ENCODE data around the gene CCDC91. TPM values are rescaled to one million over a fixed set of nuclear protein-coding genes. Genes with fewer than 3 reads are reported as not detected.

Gene CCDC91
- total and polyA plus RNA-seq, 2 donors from 2014 or later, result 17.5 to 35.7 TPM

DNA sequence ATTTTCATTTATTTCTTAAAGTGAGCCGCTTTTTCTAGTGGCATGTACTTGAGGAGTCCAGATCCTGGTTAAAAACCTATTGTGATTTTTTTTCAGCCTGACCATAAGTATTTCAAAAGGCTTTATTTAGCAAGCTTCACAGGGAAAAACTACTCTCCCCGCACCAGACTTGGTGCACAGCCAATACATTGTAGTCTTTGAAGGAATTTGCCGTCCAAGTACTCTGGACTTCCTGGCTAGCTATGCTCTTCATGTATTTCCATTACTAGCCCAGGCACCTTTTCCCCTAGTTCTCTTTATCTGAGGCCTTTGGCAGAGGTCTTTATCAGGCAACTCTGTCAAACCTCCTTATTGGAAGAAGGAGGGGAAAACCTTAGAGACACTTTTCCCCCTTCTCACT is 234.7 kb downstream of the CCDC91 start:
- Histone ChIP-seq H3K4me1 (ENCODE audit: control insufficient read depth in 2 of 3, insufficient read depth in 2 of 3, low read depth in 1 of 3, low read length in 3 of 3) (peaks cover 0 to 5% (median 0%) of the 10 kb centered on the region in 3 donors), H3K36me3 (ENCODE audit: control insufficient read depth in 2 of 3, insufficient read depth in 3 of 3, low read length in 3 of 3) (no peaks in the 10 kb centered on the region), H3K27ac (ENCODE audit: low read depth in 2 of 2, low read length in 2 of 2) (peak overlapping the region; percentile 73 to 86), H3K9ac (ENCODE audit: low read length in 3 of 3) (peak overlapping the region in 1 of 3 donors; percentile 38), H3K9me3 (ENCODE audit: control insufficient read depth in 2 of 3, insufficient read depth in 1 of 3, low read length in 3 of 3) (no peaks in the 10 kb centered on the region), H3K4me3 (ENCODE audit: low read length in 3 of 3) (peak overlapping the region in 2 of 3 donors; percentile 17 to 28), H3K27me3 (ENCODE audit: control insufficient read depth, insufficient read depth, low read length) (no peaks in the 10 kb centered on the region)
- intact Hi-C loops (cut with DNase I), result no loop called here
- FAIRE-seq, result no peak
- peak in 3 of 5 donors; percentile 25 to 87 (median 64) for DNase-seq
- TF ChIP-seq, protein P1, sequence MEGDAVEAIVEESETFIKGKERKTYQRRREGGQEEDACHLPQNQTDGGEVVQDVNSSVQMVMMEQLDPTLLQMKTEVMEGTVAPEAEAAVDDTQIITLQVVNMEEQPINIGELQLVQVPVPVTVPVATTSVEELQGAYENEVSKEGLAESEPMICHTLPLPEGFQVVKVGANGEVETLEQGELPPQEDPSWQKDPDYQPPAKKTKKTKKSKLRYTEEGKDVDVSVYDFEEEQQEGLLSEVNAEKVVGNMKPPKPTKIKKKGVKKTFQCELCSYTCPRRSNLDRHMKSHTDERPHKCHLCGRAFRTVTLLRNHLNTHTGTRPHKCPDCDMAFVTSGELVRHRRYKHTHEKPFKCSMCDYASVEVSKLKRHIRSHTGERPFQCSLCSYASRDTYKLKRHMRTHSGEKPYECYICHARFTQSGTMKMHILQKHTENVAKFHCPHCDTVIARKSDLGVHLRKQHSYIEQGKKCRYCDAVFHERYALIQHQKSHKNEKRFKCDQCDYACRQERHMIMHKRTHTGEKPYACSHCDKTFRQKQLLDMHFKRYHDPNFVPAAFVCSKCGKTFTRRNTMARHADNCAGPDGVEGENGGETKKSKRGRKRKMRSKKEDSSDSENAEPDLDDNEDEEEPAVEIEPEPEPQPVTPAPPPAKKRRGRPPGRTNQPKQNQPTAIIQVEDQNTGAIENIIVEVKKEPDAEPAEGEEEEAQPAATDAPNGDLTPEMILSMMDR (IDR thresholded peaks at IDR 0.05; ENCODE audit: borderline replicate concordance, extremely low read depth, insufficient read depth), result no peak

DNA sequence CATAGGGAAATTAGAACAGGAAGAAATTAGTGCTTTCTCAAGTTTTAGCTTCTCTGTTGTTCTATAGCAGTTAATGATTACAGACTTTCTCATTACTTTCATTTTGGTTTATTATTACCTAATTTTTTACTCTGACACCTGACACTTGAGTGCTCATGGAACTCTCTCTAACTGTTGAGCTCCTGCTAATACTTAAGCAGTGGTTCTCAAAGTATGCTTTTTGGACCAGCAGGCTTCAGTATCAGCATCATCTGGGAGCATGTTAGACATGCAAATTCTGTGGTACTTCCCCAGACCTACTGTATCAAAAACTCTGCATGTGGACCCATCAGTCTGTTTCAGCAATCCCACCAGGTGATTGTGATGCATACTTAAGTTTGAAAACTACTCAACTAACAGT is 235.3 kb downstream of the CCDC91 start:
- H3K4me1 ChIP-seq (ENCODE audit: control insufficient read depth in 2 of 3, insufficient read depth in 2 of 3, low read depth in 1 of 3, low read length in 3 of 3), result peaks cover 0 to 5% (median 0%) of the 10 kb centered on the region in 3 donors
- intact Hi-C loops (cut with DNase I), result no loop called here
- H3K27ac ChIP-seq (ENCODE audit: low read depth in 2 of 2, low read length in 2 of 2), result peak overlapping the region; percentile 73 to 86
- FAIRE-seq (no peak), DNase-seq (peak in 1 of 5 donors; percentile 27)
- no peaks in the 10 kb centered on the region for H3K27me3 ChIP-seq (ENCODE audit: control insufficient read depth, insufficient read depth, low read length)
- TF ChIP-seq, protein P1 (IDR thresholded peaks at IDR 0.05; ENCODE audit: borderline replicate concordance, extremely low read depth, insufficient read depth), result no peak
- H3K36me3 ChIP-seq (ENCODE audit: control insufficient read depth in 2 of 3, insufficient read depth in 3 of 3, low read length in 3 of 3), result no peaks in the 10 kb centered on the region
- peak overlapping the region in 1 of 3 donors; percentile 38 for H3K9ac ChIP-seq (ENCODE audit: low read length in 3 of 3)
- H3K4me3 ChIP-seq (ENCODE audit: low read length in 3 of 3), result peak overlapping the region in 2 of 3 donors; percentile 17 to 28
- no peaks in the 10 kb centered on the region for H3K9me3 ChIP-seq (ENCODE audit: control insufficient read depth in 2 of 3, insufficient read depth in 1 of 3, low read length in 3 of 3)

DNA sequence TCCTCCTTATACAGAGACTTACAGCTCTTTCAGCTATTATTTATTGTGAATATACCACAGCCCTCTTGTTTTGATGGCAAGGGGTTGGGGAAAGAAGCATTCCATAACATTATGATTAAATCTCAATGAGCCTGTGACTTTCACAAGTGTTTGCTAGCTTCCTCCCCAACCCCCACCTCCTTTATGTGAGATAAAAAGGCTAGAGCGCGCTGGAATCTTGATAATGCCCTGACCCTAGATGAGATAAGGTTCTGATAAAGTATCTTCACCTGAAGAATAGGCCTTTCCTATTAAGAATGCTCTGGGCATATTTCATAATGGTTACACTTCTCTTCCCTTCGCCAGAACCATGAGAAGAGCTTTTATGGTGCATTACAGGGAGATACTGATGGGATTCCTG is 236.8 kb downstream of the CCDC91 start:
- no peak for FAIRE-seq
- Histone ChIP-seq H3K27me3 (ENCODE audit: control insufficient read depth, insufficient read depth, low read length) (no peaks in the 10 kb centered on the region), H3K36me3 (ENCODE audit: control insufficient read depth in 2 of 3, insufficient read depth in 3 of 3, low read length in 3 of 3) (no peaks in the 10 kb centered on the region), H3K4me1 (ENCODE audit: control insufficient read depth in 2 of 3, insufficient read depth in 2 of 3, low read depth in 1 of 3, low read length in 3 of 3) (peaks cover 0 to 5% (median 0%) of the 10 kb centered on the region in 3 donors), H3K9me3 (ENCODE audit: control insufficient read depth in 2 of 3, insufficient read depth in 1 of 3, low read length in 3 of 3) (no peaks in the 10 kb centered on the region), H3K9ac (ENCODE audit: low read length in 3 of 3) (no peak overlapping the region), H3K4me3 (ENCODE audit: low read length in 3 of 3) (no peak overlapping the region), H3K27ac (ENCODE audit: low read depth in 2 of 2, low read length in 2 of 2) (no peak overlapping the region)
- no peak for DNase-seq
- intact Hi-C loops (cut with DNase I), result no loop called here
- TF ChIP-seq, protein P1 (IDR thresholded peaks at IDR 0.05; ENCODE audit: borderline replicate concordance, extremely low read depth, insufficient read depth), result no peak

DNA sequence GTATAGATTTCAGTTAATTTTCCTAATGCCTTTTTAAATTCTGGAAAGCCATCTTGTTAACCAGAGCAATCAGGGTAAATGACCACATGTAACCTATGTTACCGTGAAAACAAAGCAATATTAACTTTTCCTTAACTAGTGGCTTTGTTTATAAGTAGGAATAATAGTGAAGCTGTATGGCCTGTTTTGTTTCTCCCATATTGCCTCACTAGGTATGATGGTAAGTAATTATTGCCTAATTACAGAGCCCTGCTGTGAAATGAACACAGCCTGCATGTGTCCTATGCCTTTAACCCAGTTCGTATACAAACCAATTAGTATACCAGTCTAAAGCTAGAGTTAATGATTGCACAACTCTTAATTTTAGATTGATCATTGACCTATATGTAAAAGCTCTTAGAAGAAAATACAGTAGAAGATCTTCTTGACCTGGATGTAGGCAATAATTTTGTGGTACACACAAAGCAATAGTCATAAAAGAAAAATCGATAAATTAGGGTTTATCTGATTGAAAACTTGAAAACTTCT is 249.9 kb downstream of the CCDC91 start:
- TF ChIP-seq, protein P1 (IDR thresholded peaks at IDR 0.05; ENCODE audit: borderline replicate concordance, extremely low read depth, insufficient read depth), result no peak
- no peak for FAIRE-seq
- intact Hi-C loops (cut with DNase I), result no loop called here
- H3K27me3 ChIP-seq (ENCODE audit: control insufficient read depth, insufficient read depth, low read length), result no peaks in the 10 kb centered on the region
- no peaks in the 10 kb centered on the region for H3K9me3 ChIP-seq (ENCODE audit: control insufficient read depth in 2 of 3, insufficient read depth in 1 of 3, low read length in 3 of 3)
- no peak overlapping the region for H3K4me3 ChIP-seq (ENCODE audit: low read length in 3 of 3)
- DNase-seq, result peak in 1 of 5 donors; percentile 33
- H3K27ac ChIP-seq (ENCODE audit: low read depth in 2 of 2, low read length in 2 of 2), result no peak overlapping the region
- no peaks in the 10 kb centered on the region for H3K4me1 ChIP-seq (ENCODE audit: control insufficient read depth in 2 of 3, insufficient read depth in 2 of 3, low read depth in 1 of 3, low read length in 3 of 3)
- no peaks in the 10 kb centered on the region for H3K36me3 ChIP-seq (ENCODE audit: control insufficient read depth in 2 of 3, insufficient read depth in 3 of 3, low read length in 3 of 3)
- no peak overlapping the region for H3K9ac ChIP-seq (ENCODE audit: low read length in 3 of 3)

Measured in kidney (tissue), 14 donors.